Measurements from ENCODE around the gene ALG10B. TPM values are rescaled to one million over a fixed set of nuclear protein-coding genes. Genes with fewer than 3 reads are reported as not detected.
"Not testable (repeated sequence)": the region's sequence is repeated elsewhere in the genome, so short reads cannot be mapped to it uniquely, and the experiment has no call there.

The ALG10B gene
- total RNA-seq, 2 experiments from 2014 or later: 6.6 to 10.1 TPM

DNA sequence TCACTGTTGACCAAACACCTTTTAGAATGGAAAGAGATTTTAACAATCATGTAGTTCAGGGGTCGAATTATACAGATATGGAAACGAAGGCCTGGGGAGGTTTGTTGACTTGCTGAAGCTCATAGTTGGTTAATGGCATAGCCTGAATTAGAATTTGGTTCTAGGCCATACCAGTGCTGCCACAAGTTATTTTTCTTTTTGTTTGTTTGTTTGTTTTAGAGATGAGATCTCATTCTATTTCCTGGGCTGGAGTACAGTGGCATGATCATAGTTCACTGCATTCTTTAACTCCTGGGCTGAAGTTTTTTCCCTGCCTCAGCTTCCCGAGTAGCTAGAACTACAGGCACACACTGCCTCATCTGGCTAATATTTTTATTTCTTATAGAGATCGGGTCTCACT, 25.4 kb upstream of the ALG10B start:
- DNase-seq (no peak), ATAC-seq (ENCODE audit: poor library complexity) (no peak)
- H3K4me1 Mint-ChIP-seq (ENCODE audit: low read depth): no peaks in the 10 kb centered on the region
- no peaks in the 10 kb centered on the region for H3K9me3 Mint-ChIP-seq
- CTCF ChIA-PET: no interaction called here
- H3K9me3 ChIP-seq (ENCODE audit: control insufficient read depth in 1 of 2, insufficient read depth in 1 of 2, low read length in 2 of 2): peaks cover 0 to 8% of the 10 kb centered on the region in 2 experiments
- peaks cover 10% of the 10 kb centered on the region for H3K27me3 Mint-ChIP-seq
- intact Hi-C loops (cut with DNase I, micrococcal nuclease): no loop called here
- POLR2A ChIA-PET: no interaction called here
- TF ChIP-seq, protein P1, sequence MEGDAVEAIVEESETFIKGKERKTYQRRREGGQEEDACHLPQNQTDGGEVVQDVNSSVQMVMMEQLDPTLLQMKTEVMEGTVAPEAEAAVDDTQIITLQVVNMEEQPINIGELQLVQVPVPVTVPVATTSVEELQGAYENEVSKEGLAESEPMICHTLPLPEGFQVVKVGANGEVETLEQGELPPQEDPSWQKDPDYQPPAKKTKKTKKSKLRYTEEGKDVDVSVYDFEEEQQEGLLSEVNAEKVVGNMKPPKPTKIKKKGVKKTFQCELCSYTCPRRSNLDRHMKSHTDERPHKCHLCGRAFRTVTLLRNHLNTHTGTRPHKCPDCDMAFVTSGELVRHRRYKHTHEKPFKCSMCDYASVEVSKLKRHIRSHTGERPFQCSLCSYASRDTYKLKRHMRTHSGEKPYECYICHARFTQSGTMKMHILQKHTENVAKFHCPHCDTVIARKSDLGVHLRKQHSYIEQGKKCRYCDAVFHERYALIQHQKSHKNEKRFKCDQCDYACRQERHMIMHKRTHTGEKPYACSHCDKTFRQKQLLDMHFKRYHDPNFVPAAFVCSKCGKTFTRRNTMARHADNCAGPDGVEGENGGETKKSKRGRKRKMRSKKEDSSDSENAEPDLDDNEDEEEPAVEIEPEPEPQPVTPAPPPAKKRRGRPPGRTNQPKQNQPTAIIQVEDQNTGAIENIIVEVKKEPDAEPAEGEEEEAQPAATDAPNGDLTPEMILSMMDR (IDR thresholded peaks at IDR 0.05): no peak
- H3K27ac ChIP-seq (ENCODE audit: low read depth in 1 of 2, low read length in 2 of 2): no peak overlapping the region
- H3K36me3 Mint-ChIP-seq (ENCODE audit: low read depth): no peaks in the 10 kb centered on the region
- no peak overlapping the region for H3K27ac Mint-ChIP-seq
- H3K4me3 Mint-ChIP-seq: no peak overlapping the region
- no peak overlapping the region for H3K4me3 ChIP-seq (ENCODE audit: low read length)
- peaks cover 2 to 5% of the 10 kb centered on the region in 2 experiments for H3K27me3 ChIP-seq (ENCODE audit: control insufficient read depth in 1 of 2, insufficient read depth in 2 of 2, low read length in 2 of 2)
- H3K36me3 ChIP-seq (ENCODE audit: insufficient read depth, low read length): no peaks in the 10 kb centered on the region
- no peaks in the 10 kb centered on the region for H3K4me1 ChIP-seq (ENCODE audit: insufficient read depth, low read length)

DNA sequence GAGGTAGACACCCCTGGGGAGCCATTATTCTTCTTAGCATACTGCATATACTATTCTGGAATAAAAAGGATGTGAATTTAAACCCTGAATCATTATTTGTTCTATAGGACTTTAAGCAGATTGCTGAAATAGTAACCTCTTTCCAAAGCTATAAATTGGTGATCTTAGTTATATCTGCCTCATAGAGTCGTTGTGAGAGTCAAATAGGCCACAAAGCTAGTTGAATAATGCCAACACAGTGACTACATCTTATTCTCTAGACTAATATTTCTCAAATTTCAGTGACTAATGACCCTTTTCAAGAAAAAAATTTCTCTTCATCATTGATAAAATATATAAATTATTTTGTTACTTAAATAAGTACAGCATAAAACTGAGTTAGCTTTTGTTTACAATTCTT, 13.6 kb upstream of the ALG10B start:
- not testable (repeated sequence) for ATAC-seq (ENCODE audit: poor library complexity); H3K4me1 Mint-ChIP-seq (ENCODE audit: low read depth); H3K27me3 ChIP-seq (ENCODE audit: control insufficient read depth in 1 of 2, insufficient read depth in 2 of 2, low read length in 2 of 2)

DNA sequence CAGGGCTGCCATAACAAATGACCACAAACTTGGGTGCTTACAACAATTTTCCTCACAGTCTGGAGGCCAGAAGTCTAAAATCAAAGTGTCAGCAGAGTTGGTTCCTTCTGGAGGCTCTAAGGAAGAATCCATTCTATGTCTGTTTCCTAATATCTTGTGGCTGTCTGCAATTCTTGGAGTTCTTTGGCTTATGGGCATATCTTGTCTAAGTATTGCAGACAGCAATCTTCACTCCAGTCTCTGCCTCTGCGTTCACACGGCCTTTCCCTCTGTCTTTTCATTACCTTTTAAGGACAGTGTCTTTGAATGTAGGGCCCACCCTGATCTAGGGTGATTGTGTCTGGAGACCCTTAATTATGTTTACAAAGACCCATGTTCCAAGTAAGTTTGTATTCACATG, 5.4 kb downstream of the ALG10B start:
- H3K9me3 ChIP-seq (ENCODE audit: control insufficient read depth in 1 of 2, insufficient read depth in 1 of 2, low read length in 2 of 2); CTCF ChIA-PET; H3K27ac Mint-ChIP-seq; H3K4me3 Mint-ChIP-seq; DNase-seq; H3K27ac ChIP-seq (ENCODE audit: low read depth in 1 of 2, low read length in 2 of 2); H3K36me3 ChIP-seq (ENCODE audit: insufficient read depth, low read length); POLR2A ChIA-PET; H3K9me3 Mint-ChIP-seq; intact Hi-C loops (cut with DNase I, micrococcal nuclease); H3K4me1 ChIP-seq (ENCODE audit: insufficient read depth, low read length); H3K27me3 Mint-ChIP-seq; H3K27me3 ChIP-seq (ENCODE audit: control insufficient read depth in 1 of 2, insufficient read depth in 2 of 2, low read length in 2 of 2); ATAC-seq (ENCODE audit: poor library complexity); H3K4me3 ChIP-seq (ENCODE audit: low read length): not testable (repeated sequence)
- Mint-ChIP-seq H3K36me3 (ENCODE audit: low read depth) (peaks cover 25% of the 10 kb centered on the region), H3K4me1 (ENCODE audit: low read depth) (peaks cover 26% of the 10 kb centered on the region)

More for the DNA sequence above, 13.6 kb upstream of the ALG10B start:
- DNase-seq; H3K4me3 ChIP-seq (ENCODE audit: low read length); H3K4me1 ChIP-seq (ENCODE audit: insufficient read depth, low read length); H3K36me3 ChIP-seq (ENCODE audit: insufficient read depth, low read length); H3K9me3 ChIP-seq (ENCODE audit: control insufficient read depth in 1 of 2, insufficient read depth in 1 of 2, low read length in 2 of 2); H3K4me3 Mint-ChIP-seq; H3K27ac ChIP-seq (ENCODE audit: low read depth in 1 of 2, low read length in 2 of 2); intact Hi-C loops (cut with DNase I, micrococcal nuclease); CTCF ChIA-PET; POLR2A ChIA-PET; H3K27ac Mint-ChIP-seq; H3K36me3 Mint-ChIP-seq (ENCODE audit: low read depth): not testable (repeated sequence)
- peaks cover 15% of the 10 kb centered on the region for H3K9me3 Mint-ChIP-seq
- peaks cover 14% of the 10 kb centered on the region for H3K27me3 Mint-ChIP-seq

DNA sequence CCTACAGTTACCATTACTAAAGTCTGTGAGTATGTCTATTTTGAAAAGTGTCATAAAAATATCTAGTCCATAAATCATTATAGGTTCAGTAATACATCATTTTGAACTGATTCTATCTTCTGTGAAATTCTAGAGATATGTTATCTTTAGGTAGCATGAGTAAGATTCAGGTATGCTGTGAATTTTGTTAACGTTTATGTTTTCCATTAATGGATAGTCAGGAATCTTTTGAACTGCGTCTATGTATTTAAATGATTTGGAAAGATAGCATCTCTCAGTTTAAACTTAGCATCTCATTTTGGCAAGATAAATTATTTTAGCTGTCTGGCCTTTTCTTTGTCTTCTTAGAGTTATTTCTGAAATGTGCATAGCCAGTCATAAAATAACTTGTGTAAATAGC, 8.3 kb downstream of the ALG10B start:
- POLR2A ChIA-PET: interaction anchor here (2.1 kb wide), 1 partner anchor 8 kb away, joined by 6 read pairs; the partner anchor contains the start of gene ALG10B
- H3K4me3 ChIP-seq (ENCODE audit: low read length): no peak overlapping the region
- intact Hi-C loops (cut with DNase I, micrococcal nuclease): loop anchor here (5.0 kb wide), 2 partner anchors 777 to 1782 kb away; partner anchors contain the start of gene SLC2A13 (in 1 of the 2)
- H3K4me1 ChIP-seq (ENCODE audit: insufficient read depth, low read length): no peaks in the 10 kb centered on the region
- no peaks in the 10 kb centered on the region for H3K27me3 ChIP-seq (ENCODE audit: control insufficient read depth in 1 of 2, insufficient read depth in 2 of 2, low read length in 2 of 2)
- no peak for DNase-seq
- H3K36me3 ChIP-seq (ENCODE audit: insufficient read depth, low read length): peaks cover 2% of the 10 kb centered on the region
- no peaks in the 10 kb centered on the region for H3K9me3 ChIP-seq (ENCODE audit: control insufficient read depth in 1 of 2, insufficient read depth in 1 of 2, low read length in 2 of 2)
- H3K27ac Mint-ChIP-seq: no peak overlapping the region
- CTCF ChIA-PET: no interaction called here
- peaks cover 16% of the 10 kb centered on the region for H3K36me3 Mint-ChIP-seq (ENCODE audit: low read depth)
- H3K27me3 Mint-ChIP-seq: no peaks in the 10 kb centered on the region
- TF ChIP-seq, protein P1 (IDR thresholded peaks at IDR 0.05): no peak
- no peak overlapping the region for H3K27ac ChIP-seq (ENCODE audit: low read depth in 1 of 2, low read length in 2 of 2)
- H3K4me1 Mint-ChIP-seq (ENCODE audit: low read depth): peaks cover 5% of the 10 kb centered on the region
- no peak overlapping the region for H3K4me3 Mint-ChIP-seq
- no peaks in the 10 kb centered on the region for H3K9me3 Mint-ChIP-seq
- no peak for ATAC-seq (ENCODE audit: poor library complexity)

All from CD4-positive, alpha-beta T cell (primary cell).